Immature natural killer cell (primary cell): Measurements from ENCODE around the gene CDKN2B-AS1. TPM values are rescaled to one million over a fixed set of nuclear protein-coding genes. Genes with fewer than 3 reads are reported as not detected.

Experiments
- polyA plus RNA-seq, 3 donors: library from polyadenylated mRNA; unstranded; fragments of 300-500 nt; fragmentation: Illumina TruSeq; gene quantifications; one replicate each; pipeline ENCODE4 v1.2.3, GENCODE V29; 2021

CDKN2B-AS1 gene
- polyA plus RNA-seq, 3 donors from 2014 or later: 0.55 TPM; not detected in 2

Other genes with a start within 250 kb of the CDKN2B-AS1 start
- gene MTAP, start 192.2 kb upstream of the CDKN2B-AS1 start, polyA plus RNA-seq: 10 to 100 TPM in 1 of 3 donors, 1 to 10 TPM in 2; 7.3 to 10.6 (median 8.6) TPM
- gene CDKN2A, start 399 bp upstream of the CDKN2B-AS1 start, polyA plus RNA-seq: 1 to 10 TPM; 2.3 to 8.3 (median 2.6) TPM
- under 1 TPM in 2 of 3 donors, not detected in 1; 0.40 to 0.50 TPM for gene CDKN2B, start 14.5 kb downstream of the CDKN2B-AS1 start, polyA plus RNA-seq